T-helper 1 cell (primary cell): ENCODE measurements around the gene SYNGR3.

Experiments used
- DNase-seq, 5 donors: peaks; one replicate each; pipeline ENCODE4 v3.0.0-alpha.2; 2012 to 2020

The SYNGR3 gene

DNA sequence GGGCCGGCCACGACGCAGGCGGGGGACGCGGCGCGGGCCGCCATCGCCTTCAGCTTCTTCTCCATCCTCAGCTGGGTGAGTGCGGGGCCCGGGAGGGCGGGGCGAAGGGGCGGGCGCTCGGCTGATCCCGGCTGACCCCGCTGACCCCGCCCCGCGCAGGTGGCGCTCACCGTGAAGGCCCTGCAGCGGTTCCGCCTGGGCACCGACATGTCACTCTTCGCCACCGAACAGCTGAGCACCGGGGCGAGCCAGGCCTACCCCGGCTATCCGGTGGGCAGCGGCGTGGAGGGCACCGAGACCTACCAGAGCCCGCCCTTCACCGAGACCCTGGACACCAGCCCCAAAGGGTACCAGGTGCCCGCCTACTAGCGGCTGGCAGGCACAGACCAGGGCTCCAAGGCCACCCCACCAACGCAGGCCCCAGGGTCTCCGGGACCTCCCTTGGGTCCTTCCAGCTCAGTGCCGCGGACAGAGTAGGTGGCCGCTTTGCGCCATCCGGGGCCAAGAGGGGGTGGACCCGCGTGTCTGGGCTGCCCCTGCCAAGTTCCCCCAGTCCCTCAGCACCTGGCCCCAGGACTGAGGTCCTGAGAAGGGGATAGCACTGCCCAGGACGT lies 3.0 kb downstream of the SYNGR3 start:
- no peak for DNase-seq

DNA sequence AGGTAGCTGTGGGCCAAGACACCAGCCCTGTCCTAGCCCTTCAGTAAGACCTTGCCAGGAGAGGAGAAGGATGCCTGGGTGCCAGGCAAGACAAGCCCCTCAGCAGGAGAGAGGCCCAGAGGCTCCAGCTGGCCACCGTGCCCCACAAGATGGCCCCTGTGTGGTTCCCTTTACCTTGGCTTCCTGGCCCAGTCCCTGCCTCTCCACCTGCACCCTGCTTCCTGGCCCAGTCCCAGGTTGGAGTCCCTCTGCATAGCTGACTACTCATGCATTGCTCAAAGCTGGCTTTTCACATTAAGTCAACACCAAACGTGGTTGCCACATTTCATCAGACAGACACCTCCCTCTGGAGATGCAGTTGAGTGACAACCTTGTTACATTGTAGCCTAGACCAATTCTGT lies 4.0 kb downstream of the SYNGR3 start:
- no peak for DNase-seq

DNA sequence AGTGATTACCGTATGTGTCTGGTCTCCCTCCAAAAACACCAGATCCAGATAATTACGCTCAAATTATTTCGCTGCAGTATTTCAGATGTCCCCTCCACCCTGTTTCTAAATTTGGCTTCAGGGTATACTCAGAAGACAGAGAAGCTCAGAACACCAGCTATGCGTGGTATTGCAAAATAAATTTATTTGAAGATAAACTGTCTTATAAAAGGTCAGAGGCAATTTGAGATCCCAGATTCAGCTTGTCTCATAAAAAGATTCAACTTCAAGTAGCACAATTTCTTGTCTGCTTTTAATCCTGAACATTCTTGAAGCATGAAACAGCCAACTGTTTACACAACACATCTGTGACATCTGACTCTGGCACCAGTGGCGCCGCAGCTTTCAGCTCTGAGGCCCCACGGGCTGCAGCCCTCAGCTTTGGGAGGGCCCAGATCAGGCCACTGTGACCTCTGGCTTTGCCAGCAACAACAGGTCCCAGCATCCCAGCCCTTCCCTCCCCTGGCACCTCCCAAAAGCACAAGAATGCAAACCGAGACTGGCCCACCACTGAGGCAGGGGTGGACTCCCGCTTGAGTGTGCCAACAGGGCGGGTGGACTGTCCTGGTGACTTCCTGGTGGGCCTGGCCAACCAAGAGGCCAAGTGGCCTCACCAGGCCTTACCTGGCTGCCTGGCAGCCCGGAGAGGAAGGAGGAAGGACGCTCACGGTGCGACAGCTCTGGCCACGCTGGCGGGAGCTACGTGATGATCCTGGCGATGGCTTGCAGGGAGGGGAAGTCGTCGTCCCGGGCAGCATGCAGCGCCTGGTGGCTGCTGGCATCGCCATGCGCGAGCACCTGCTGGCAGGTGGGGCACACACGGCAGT lies 8.0 kb downstream of the SYNGR3 start:
- no peak for DNase-seq

DNA sequence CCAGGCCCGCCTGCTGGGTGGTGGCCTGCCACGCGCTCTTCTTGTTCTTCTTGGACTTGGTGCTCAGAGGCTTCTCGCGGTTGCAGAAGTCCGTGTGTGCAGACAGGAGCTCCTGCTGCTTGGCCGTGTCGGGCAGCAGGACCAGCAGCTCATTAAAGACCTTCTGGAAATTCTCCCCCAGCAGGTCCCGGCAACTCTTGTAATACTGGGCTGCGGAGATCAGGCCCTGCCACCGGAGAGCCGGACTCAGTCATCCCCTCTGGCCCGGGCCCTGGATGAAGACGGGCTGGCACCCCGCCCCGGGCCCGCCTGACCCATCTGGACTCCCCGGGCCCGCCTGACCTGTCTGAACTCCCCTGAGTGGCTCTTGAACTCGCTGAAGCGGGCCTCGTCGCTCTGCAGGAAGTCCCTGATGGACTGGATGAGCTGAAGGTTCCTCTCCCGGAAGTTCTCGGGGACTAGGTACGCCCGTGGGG lies 8.6 kb downstream of the SYNGR3 start:
- DNase-seq: no peak

DNA sequence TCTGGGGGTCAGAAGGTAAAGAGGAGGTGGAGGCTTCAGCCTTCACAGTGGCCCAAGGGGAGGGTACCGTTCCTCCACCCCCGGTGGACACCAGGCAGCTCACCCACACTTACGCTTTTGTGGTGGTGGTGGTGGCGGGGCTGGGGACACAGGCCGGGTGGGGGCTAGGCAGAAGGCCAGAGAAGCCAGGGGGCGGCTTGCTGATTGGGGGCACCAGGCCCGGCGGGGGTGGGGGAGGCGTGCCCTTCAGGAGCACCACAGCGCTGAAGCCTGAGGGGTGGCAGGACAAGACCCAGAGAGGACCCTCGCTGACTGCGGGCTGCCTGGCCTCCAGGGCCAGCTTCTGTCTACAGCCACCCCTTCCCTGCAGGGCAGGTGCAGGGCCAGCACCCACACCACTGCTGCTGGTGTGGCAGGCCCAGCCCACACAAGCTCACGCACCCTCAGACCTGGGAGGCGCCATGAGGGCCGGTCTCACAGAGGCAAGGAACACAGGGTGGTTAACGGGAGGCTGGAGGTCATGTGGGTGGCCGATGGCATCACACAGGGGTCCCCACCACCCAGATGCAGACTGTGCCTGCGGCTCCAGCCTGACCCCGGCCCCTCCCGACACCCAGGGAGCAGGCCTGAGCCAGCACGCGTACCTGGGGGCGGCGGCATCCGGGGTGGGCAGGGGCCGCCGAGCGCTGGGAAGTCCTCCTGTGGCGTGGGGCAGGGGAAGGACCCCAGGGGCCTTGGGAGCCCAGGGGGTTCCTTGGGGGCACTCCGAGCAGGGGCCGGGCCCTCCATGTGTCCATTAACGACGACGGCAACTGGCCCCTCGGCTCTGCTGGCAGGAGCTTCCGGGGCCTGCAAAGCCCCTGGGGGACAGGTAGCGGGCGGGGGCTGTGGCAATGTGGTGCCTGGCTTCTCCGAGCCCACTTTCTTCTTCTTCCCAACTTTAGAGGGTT lies 9.4 kb downstream of the SYNGR3 start:
- DNase-seq: no peak

DNA sequence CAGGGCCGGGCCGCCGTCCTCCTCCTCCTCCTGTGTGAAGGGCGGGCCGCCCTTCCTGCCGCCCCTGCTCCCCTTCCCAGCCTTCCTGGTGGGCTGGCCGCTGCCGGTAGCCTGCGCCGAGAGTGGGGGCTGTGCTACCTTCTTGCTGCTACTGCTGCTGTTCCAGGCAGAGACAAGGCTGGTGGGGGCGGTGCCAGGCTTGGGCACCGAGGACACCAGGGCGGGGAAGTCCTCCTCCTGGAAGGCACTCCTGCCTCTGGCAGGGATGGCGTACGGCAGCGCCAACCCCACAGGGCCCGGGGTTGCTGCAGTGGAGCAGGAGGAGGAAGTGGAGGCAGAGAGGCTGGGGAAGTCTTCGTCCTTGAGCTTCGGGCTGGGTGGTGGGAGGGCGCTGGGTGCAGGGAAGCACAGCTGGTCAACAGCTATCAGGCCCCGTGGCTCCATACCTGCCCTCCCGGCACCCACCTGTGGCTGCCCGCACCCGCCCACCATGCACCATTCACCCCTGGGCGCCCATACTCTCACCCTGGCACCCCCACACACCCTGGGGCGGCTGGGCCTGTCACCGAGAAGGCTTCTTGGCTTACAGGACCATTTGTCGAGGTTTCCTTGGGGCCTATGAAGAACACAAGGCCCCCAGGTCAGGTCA lies 10.2 kb downstream of the SYNGR3 start:
- no peak for DNase-seq

DNA sequence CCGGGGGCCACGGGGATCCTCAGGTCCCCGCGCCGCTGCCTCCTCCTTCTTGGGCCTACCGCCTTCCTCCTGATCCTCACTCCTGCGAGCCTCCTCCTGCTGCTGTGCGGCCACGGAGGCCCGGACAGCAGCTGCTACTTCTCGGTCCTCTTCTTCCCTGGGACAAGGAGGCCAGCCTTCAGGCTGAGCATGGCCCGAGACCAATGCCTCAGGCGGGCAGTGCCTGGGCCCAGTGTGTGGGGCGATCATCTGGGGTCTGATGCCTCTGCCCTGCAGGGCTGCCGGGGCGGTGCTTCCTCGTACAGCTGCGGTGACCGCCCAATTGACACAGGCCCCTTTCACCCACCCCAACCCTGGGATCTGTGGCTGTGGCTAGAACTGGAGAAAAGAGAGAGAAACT lies 11.3 kb downstream of the SYNGR3 start:
- no peak for DNase-seq

DNA sequence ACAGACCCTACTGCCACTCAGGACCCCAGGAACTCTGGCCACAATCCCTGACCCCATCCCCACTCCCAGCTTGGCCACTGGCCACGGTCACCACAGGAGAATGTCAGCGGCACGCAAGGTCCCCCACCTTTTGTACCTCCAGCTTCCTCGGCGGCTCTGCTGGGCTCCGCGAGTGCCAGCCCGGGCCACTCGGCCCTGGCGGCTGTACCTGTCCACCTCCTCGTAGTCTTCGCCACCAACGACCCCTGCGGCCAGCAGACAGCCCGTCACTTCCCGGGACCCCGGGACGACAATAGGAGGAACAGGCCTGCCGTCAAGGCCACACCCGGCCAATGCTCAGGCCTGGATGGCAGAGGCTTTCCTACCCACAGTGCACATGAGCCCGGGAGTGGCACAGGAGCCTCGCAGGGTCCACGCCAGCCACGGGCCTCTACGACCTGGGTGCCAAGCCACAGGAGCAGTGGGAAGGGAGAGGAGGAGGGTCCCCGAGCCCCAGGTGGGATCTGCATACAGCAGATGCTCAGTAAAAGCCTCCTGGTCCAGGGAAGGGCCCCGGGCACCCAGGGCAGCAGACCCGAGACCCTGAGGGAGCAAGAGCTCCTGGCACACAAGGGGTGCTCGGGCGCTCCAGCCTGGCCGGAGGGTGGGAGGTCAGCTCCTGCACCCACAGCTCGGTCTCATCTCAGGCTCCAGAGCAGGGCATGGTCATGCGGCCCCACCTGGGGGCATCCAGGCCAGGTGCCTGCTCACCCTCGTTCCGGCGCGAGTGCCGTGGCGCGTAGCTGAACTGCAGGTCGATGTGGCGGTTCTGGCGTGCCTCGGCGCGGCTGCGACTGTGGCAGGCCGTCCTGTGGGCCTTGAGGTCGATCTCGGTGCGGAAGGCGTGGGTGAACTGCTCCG lies 11.9 kb downstream of the SYNGR3 start:
- DNase-seq: no peak

DNA sequence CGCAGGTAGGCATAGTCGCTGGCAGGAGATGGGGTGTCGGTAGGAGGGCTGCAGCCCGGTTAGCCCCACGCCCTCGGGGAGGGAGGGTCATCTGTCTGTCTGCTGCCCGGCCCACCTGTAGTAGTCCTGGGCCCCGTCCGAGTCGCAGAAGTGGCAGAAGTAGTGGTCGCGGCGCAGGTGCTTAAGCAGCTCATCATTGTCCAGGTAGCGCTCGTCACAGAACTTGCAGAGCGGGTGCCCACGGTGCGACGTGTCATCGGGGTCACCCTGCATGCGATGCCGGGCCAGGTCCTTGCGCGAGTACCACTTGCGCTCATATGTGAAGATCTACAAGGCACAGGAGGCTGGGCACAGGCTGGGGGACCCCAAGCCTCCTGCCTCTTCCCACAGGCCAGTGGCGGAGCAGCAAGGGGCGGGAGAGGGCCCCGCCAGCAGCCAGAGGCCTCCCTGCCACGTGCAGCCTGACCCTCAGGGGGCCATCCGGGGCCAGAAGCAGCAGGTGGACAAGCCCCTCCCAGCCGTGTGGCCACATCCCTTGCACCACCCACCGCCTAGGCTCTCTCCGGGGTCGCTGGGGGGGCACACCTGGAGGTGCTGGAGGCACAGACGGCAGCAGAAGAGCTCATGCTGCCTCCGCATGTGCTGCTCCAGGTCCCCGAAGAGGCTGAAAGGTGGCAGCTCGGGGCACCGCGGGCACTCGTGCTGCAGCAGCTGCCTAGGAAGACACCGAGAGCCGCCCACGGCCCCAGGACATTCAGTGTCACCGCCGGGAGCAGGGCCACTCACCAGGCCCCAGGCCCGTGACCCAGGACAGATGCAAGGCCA lies 12.8 kb downstream of the SYNGR3 start:
- DNase-seq: no peak

DNA sequence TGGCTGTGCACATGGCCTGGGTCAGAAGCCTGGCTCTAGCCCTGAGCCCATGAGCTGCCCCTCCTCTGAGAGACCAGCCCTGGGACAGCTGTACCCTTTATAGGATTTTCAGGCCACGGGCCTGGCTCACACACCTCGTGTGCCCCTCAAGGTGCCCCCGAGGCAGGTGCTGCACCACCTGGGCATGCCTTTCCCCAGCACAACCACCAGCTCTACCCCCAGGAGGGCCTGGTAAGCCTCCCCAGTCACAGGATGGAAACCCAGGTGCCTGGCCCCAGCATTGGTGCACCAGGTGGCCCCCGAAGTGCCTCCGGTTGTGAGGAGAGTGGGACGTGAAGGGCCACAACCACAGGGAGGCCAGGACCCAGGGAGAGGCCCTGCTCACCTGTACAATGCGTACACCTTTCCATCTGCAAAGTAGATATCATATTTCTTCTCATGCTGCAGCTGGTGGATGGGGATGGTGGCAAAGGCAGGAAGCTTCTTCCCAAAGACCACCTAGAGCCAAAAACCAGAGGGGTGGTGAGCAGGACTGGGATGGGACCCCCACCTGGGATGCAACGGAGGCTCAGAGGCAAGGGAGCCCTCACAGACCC lies 13.6 kb downstream of the SYNGR3 start:
- no peak for DNase-seq

DNA sequence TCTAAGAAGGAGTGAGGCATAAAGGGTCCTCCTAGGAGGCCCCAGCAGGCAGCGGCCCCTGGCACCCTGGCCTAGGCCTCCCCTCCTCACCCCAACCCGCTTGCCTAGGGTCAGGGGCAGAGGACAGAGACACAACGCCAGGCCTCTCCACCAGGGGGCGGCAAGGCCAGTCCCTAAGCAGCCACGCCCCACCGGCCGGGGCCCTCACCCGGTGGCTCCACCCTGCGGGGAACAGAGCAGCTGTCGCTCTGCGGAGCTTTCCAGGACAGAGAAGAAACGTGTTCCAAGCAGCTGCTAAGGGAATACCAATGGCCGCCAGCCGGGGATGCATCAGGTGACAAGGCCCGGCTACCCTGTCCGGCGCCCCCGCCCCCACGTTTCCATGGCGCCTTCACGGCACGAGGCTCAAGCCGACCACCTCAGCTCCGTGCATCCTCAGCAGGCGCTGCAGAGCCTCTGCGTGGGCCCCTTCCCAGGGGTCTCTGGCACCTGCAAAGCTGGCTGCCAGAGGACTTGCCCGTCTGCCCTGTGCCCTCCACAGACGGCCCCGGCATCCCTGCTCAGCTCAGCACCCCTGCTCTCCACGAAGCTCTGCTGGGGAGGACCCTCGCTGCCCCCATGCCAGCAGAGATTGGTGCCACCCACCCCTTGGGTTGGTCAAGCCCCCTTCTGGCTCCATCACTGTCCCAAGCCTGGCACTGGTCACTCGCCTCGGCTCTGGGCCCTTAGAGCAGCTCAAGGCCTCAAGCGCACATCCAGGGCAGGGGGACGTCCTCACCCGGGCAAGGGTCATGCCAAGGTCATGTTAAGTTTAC lies 14.3 kb downstream of the SYNGR3 start:
- peak; percentile 66 to 85 (median 83) for DNase-seq

DNA sequence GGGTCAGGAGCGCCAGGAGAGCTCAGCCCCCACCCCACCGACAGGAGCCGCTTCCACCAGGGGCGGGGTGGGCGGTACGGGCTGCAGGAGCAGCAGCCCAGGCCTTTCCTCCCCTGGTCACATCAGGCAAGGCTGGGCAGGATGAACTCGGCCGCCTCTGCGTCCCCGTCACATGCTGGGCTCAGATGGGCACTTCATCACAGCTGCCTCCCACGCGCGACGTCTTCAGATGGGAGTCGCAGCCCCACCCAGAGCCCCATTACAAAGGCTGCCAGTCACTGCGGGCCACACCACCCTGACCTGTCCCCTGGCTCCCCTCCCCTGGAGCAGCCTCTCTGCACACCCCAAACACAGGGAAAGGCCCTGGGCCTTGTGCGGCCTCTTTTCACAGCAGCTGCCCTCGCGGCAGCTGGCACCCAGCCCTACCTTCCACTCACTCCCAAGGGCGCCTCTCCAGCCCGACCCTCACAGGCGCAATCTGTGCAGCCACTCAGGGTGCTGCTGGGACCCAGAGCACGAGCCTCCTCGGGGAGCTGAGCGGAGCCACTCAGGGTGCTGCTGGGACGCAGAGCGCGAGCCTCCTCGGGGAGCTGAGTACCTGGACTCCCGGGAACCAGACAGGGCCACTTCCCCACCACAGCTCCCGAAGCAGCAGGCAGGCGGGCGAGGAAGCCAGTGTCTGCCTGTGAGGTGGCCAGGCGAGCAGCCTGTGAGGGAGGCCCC lies 15.2 kb downstream of the SYNGR3 start:
- DNase-seq: no peak

DNA sequence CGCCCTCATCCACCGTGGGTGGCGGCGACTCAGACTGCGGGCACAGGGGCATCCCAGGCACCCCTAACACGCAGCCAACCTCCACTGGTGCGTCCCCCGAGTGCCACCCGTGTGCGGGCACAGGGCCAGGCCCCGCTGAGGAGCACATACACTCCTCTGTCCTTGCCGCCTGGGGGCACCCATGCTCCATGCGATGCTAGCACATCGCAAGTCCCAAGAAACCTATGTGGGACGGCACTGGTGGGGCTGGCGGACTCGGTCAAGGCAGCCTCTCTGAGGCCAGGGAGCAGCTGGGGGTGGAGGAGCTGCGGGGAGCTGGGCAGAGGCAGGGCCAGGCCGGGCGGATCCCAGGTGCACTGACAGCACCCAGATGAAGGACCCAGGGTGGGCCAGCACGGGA lies 15.9 kb downstream of the SYNGR3 start:
- DNase-seq: no peak

DNA sequence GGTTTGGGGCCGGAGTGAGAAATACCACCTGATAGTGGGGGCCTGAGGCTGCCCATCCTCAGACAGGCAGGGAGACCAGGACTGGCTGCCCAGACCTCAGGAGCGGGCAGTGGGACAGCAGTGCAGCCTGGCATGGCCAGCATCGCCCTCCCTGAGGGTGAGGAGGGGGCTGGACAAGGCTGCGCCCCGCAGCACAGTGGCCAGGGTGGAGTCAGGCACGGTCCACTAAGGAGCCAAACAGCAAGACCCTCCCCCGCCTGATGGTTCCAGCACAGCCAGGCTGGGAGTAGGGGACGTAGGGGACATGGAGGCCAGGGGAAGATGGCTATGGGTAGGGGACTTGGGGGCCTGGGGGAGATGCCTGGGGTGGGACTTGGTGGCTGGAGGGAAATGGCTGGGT lies 16.5 kb downstream of the SYNGR3 start:
- no peak for DNase-seq

DNA sequence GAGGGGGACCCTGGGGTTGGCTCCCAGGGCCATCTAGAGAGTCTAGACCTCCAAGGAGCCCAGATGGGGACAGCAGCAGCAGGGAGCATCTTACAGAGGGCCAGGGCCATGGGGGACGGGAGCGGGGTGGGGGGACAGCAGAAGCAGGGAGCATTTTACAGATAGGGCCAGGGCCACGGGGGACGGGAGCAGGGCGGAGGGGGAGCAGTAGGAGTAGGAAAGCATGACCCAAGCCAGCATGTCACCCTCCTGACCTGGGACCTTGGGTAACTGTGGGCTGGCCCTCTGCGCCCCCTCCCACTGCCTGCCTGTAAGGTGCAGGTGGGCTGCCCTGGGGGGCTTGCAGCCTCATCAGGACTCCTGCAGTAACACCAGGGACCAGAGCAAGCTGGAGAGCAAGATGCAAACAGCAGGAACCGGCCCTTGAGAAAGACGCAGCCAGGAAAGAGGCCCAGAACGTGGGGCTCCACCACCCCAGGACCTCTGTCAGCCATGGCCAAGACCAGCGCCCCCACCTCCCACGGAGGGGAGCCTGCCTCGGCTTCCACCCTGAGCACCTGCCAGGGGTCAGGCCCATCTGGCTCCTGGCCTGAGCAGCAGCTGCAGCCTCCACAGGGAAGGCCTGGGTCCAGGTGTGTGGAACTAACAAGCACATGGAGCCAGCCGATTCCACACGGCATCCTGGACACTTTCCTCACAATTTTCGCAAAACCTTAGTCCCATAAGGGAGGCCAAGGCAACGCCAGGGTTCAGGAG lies 17.5 kb downstream of the SYNGR3 start:
- DNase-seq: no peak

DNA sequence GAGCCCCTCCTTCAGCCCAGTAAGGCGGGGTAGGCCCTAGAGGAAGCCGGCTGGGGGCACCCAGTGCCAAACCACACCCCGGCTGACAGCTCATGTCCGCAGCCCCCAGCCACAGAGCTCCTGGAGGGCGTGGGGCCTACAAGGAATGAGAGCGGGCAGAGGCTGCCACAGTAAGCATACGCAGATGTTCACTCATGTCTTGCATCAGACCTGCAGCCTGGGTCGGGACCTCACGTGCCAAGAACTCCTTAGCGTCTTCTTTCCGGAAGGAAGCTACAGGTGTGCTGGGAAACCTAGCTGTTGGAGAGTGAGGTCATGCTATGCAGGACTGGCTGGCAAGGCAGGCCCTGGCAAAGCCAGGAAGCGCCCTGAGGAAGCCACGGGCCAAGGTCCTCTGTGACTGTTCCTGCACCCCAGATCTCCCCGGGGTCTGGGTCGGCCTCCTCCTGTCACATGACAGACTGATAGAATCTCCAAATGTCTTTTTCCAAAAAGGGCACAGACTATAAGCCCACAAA lies 18.3 kb downstream of the SYNGR3 start:
- DNase-seq: peak in 1 of 5 donors; percentile 37

DNA sequence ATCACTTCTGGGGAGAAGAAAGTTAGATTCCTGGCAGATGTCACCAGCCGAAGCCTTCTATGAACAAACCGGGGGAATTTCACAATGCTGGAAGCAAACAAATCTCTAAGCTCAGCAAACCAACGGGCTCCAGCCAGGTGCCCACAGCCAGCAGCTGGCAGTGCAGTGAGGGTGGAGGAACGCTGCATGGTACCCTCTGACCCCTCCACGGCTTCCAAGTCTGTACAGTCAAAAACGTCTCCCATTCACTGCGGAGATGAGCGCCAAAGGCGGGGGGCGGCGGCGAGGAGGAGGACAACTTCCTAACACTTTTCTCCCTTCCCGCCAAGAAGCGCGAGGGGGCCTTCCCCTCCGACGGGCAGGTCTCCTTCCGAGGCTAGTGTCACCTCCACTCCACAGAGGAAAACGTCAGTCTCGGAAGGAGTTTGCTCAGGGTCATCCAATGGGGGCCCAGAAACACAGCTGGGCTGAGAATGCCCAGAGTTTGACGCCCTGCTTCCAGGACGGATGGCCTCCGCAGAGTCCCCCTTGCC lies 18.9 kb downstream of the SYNGR3 start:
- peak in 1 of 5 donors; percentile 34 for DNase-seq
